Activated CD4-positive, alpha-beta T cell treated with anti-CD3 and anti-CD28 coated beads, Interleukin-2, amount 10 ng/mL, durations not matched to agents 7 days and 5 days (primary cell): Measurements from ENCODE around the gene SLC35F3. TPM values are rescaled to one million over a fixed set of nuclear protein-coding genes. Genes with fewer than 3 reads are reported as not detected.

Experiments used
- CTCF ChIA-PET: fragments of 350-600 bp; sonication (Branson Sonifier 250); formaldehyde crosslinking; loops from one replicate; lab custom pipeline; 2021; ENCODE audit warnings: antibody characterized with exemption; lab: Charles Lee
- POLR2A ChIA-PET: fragments of 350-600 bp; sonication (Branson Sonifier 250); formaldehyde crosslinking; loops from one replicate; lab custom pipeline; 2021; ENCODE audit warnings: antibody characterized with exemption; lab: Charles Lee
- DNase-seq: peaks from one replicate; pipeline ENCODE4 v3.0.0-alpha.2; 2020
- H3K27ac Mint-ChIP-seq: one replicate; pipeline ENCODE4 v1.8.0; 2021; ENCODE audit warnings: mild to moderate bottlenecking, moderate library complexity, mixed read lengths
- H3K27me3 Mint-ChIP-seq: one replicate; pipeline ENCODE4 v1.8.0; 2021; ENCODE audit warnings: mixed read lengths
- H3K36me3 Mint-ChIP-seq: one replicate; pipeline ENCODE4 v1.8.0; 2021; ENCODE audit warnings: low read depth, mixed read lengths
- H3K4me1 Mint-ChIP-seq: one replicate; pipeline ENCODE4 v1.8.0; 2021; ENCODE audit warnings: mixed read lengths
- H3K4me3 Mint-ChIP-seq: one replicate; pipeline ENCODE4 v1.8.0; 2021; ENCODE audit warnings: mild to moderate bottlenecking, moderate library complexity, mixed read lengths
- H3K9me3 Mint-ChIP-seq: one replicate; pipeline ENCODE4 v1.8.0; 2021; ENCODE audit warnings: mixed read lengths
- total RNA-seq, 2 experiments: library from RNA; stranded (reverse); gene quantifications; one replicate each; pipeline ENCODE4 v1.2.3, GENCODE V29; 2021

Gene SLC35F3
- total RNA-seq, 2 experiments from 2014 or later = 5.9 to 6.5 TPM

GRCh38 chr1:234272656-234273312 is 368.3 kb downstream of the SLC35F3 start:
- Mint-ChIP-seq H3K4me3 (no peak overlapping the region), H3K4me1 (peaks cover 28% of the 10 kb centered on the region), H3K27me3 (no peaks in the 10 kb centered on the region), H3K36me3 (peaks cover 8% of the 10 kb centered on the region), H3K27ac (no peak overlapping the region), H3K9me3 (peaks cover 4% of the 10 kb centered on the region)
- ChIA-PET POLR2A (no interaction called here), CTCF (interaction anchor here (2.0 kb wide), 1 partner anchor 37 kb away, joined by 8 read pairs; no protein-coding TSS in a partner anchor)
- DNase-seq = no peak

- Mint-ChIP-seq H3K27ac (no peak overlapping the region), H3K9me3 (no peaks in the 10 kb centered on the region), H3K4me1 (peaks cover 28% of the 10 kb centered on the region), H3K36me3 (peaks cover 10% of the 10 kb centered on the region), H3K4me3 (no peak overlapping the region), H3K27me3 (no peaks in the 10 kb centered on the region)
- CTCF ChIA-PET = interaction anchor here (1.5 kb wide), 1 partner anchor 10 kb away, joined by 3 read pairs; no protein-coding TSS in a partner anchor
- POLR2A ChIA-PET = no interaction called here
- DNase-seq = no peak
Measured at GRCh38 chr1:234273981-234274380, 369.5 kb downstream of the SLC35F3 start.

- Mint-ChIP-seq H3K4me1 (peaks cover 12% of the 10 kb centered on the region), H3K4me3 (no peak overlapping the region), H3K36me3 (peaks cover 7% of the 10 kb centered on the region), H3K27ac (no peak overlapping the region), H3K27me3 (no peaks in the 10 kb centered on the region), H3K9me3 (no peaks in the 10 kb centered on the region)
- ChIA-PET POLR2A (no interaction called here), CTCF (interaction anchor here (1.0 to 2.4 kb wide), 2 partner anchors 29 to 34 kb away, joined by 3 to 12 read pairs; no protein-coding TSS in a partner anchor)
- no peak for DNase-seq
Measured at GRCh38 chr1:234276151-234276788, 371.8 kb downstream of the SLC35F3 start.

- CTCF ChIA-PET = interaction anchor here (1.3 to 2.4 kb wide), 2 partner anchors 33 kb away, joined by 6 to 12 read pairs; no protein-coding TSS in a partner anchor
- no peaks in the 10 kb centered on the region for H3K9me3 Mint-ChIP-seq
- H3K27me3 Mint-ChIP-seq = no peaks in the 10 kb centered on the region
Measured at GRCh38 chr1:234277161-234277868, 372.8 kb downstream of the SLC35F3 start.

GRCh38 chr1:234279021-234279420 is 374.5 kb downstream of the SLC35F3 start:
- H3K27me3 Mint-ChIP-seq = no peaks in the 10 kb centered on the region
- DNase-seq = no peak
- H3K36me3 Mint-ChIP-seq = peaks cover 6% of the 10 kb centered on the region
- H3K9me3 Mint-ChIP-seq = peaks cover 2% of the 10 kb centered on the region
- H3K4me3 Mint-ChIP-seq = no peak overlapping the region
- ChIA-PET POLR2A (no interaction called here), CTCF (interaction anchor here (0.6 to 1.3 kb wide), 3 partner anchors 22 to 133 kb away, joined by 3 to 6 read pairs (median 4); no protein-coding TSS in a partner anchor)
- H3K4me1 Mint-ChIP-seq = no peaks in the 10 kb centered on the region
- no peak overlapping the region for H3K27ac Mint-ChIP-seq

More at GRCh38 chr1:234277161-234277868, 372.8 kb downstream of the SLC35F3 start:
- Mint-ChIP-seq H3K36me3 (peaks cover 7% of the 10 kb centered on the region), H3K4me3 (no peak overlapping the region), H3K4me1 (peaks cover 2% of the 10 kb centered on the region), H3K27ac (no peak overlapping the region)
- POLR2A ChIA-PET = no interaction called here
- no peak for DNase-seq

DNA sequence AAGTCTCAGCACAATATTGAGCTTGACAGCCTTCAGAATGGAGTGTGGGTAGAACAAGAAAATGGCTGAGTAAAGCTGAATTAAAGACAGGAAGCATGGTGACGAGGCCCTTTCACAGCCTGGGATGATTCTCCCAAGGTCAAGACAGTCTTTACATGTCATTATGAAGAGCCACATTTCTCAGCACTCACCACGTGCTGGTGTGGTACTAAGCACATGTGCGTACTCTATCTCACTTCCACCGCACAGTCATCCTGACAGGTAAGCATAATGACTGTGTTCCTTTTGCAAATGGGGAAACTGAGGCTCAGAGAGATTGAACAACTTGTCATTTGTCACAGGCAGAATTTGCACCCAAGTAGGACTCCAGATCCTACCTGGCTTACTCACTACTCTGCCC is 376.0 kb downstream of the SLC35F3 start:
- no peak for DNase-seq
- H3K27ac Mint-ChIP-seq = no peak overlapping the region
- H3K4me3 Mint-ChIP-seq = no peak overlapping the region
- ChIA-PET POLR2A (no interaction called here), CTCF (no interaction called here)
- peaks cover 3% of the 10 kb centered on the region for H3K36me3 Mint-ChIP-seq
- no peaks in the 10 kb centered on the region for H3K27me3 Mint-ChIP-seq
- no peaks in the 10 kb centered on the region for H3K4me1 Mint-ChIP-seq
- peaks cover 2% of the 10 kb centered on the region for H3K9me3 Mint-ChIP-seq

DNA sequence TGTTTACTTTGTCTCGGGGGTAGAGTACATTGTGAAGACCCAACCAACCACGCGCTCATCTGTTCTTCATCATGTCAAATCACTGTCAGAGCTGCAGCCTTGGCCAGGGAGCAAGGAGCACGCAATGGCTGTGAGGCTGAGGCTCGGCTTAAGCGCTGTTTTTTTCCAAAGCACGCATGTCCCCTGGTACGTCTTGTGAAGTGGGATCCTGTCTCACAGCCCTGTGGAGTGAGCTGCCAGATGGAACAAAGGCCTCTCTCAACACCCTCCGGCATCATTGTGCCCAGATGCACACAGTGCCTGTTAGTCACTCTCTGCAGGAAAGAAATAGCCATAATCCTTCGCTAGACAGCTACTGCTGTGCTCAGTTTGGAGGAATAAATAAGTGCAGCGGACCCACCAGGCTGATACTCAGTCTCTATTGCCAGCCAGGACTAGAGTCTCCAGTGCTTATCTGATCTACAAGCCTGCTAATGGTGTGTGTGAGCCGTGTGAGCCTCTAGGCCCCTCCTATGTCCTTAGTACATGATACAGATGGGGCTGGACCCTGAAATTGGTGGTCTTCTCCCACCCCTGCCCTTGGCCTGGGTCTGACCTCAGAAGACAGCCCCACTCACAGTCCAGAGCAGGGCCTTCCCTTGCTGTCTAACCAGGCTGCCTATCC is 377.5 kb downstream of the SLC35F3 start:
- Mint-ChIP-seq H3K27ac (no peak overlapping the region), H3K36me3 (peaks cover 3% of the 10 kb centered on the region), H3K27me3 (no peaks in the 10 kb centered on the region), H3K9me3 (peaks cover 2% of the 10 kb centered on the region), H3K4me3 (no peak overlapping the region), H3K4me1 (no peaks in the 10 kb centered on the region)
- no peak for DNase-seq
- POLR2A ChIA-PET = no interaction called here
- CTCF ChIA-PET = interaction anchor here (1.2 kb wide), 1 partner anchor 28 kb away, joined by 3 read pairs; no protein-coding TSS in a partner anchor

GRCh38 chr1:234286206-234286605 is 381.7 kb downstream of the SLC35F3 start:
- H3K27me3 Mint-ChIP-seq = no peaks in the 10 kb centered on the region
- no peak overlapping the region for H3K27ac Mint-ChIP-seq
- peaks cover 10% of the 10 kb centered on the region for H3K36me3 Mint-ChIP-seq
- POLR2A ChIA-PET = no interaction called here
- no peak overlapping the region for H3K4me3 Mint-ChIP-seq
- CTCF ChIA-PET = interaction anchor here (0.5 to 2.3 kb wide), 2 partner anchors 24 to 840 kb away, joined by 3 to 7 read pairs; no protein-coding TSS in a partner anchor
- no peak for DNase-seq
- H3K4me1 Mint-ChIP-seq = no peaks in the 10 kb centered on the region
- peaks cover 15% of the 10 kb centered on the region for H3K9me3 Mint-ChIP-seq

DNA sequence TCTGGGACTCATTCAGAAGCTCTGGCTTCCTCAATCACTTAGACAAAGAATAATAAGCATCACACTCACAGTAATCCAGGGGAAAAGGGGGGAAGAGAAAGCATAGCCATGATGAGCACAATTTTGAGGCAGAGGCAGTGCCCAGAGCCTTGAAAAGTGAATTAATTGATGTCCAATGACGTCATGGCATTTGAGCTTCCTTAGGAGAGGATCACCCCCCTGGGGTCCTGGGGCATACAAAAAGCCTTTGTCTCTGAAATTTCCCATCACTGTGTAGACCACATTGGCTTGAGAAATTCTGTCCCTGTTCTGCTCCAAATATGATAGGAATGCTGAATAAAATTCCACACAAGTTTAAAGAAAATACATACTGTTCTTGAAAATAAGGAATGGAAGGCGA is 384.5 kb downstream of the SLC35F3 start:
- no peak for DNase-seq
- no peaks in the 10 kb centered on the region for H3K27me3 Mint-ChIP-seq
- peaks cover 10% of the 10 kb centered on the region for H3K36me3 Mint-ChIP-seq
- H3K4me1 Mint-ChIP-seq = no peaks in the 10 kb centered on the region
- no peak overlapping the region for H3K27ac Mint-ChIP-seq
- POLR2A ChIA-PET = no interaction called here
- H3K9me3 Mint-ChIP-seq = peaks cover 13% of the 10 kb centered on the region
- H3K4me3 Mint-ChIP-seq = no peak overlapping the region
- CTCF ChIA-PET = interaction anchor here (2.1 kb wide), 1 partner anchor 18 kb away, joined by 5 read pairs; no protein-coding TSS in a partner anchor

- DNase-seq = no peak
- H3K4me1 Mint-ChIP-seq = no peaks in the 10 kb centered on the region
- H3K27me3 Mint-ChIP-seq = no peaks in the 10 kb centered on the region
- no peak overlapping the region for H3K4me3 Mint-ChIP-seq
- ChIA-PET POLR2A (interaction anchor here (0.6 kb wide), 1 partner anchor 188 kb away, joined by 3 read pairs; no protein-coding TSS in a partner anchor), CTCF (interaction anchor here (0.9 to 2.1 kb wide), 2 partner anchors 17 to 48 kb away, joined by 3 to 5 read pairs; no protein-coding TSS in a partner anchor)
- peaks cover 13% of the 10 kb centered on the region for H3K9me3 Mint-ChIP-seq
- H3K36me3 Mint-ChIP-seq = peaks cover 10% of the 10 kb centered on the region
- no peak overlapping the region for H3K27ac Mint-ChIP-seq
Measured at GRCh38 chr1:234289538-234290305, 385.2 kb downstream of the SLC35F3 start.

DNA sequence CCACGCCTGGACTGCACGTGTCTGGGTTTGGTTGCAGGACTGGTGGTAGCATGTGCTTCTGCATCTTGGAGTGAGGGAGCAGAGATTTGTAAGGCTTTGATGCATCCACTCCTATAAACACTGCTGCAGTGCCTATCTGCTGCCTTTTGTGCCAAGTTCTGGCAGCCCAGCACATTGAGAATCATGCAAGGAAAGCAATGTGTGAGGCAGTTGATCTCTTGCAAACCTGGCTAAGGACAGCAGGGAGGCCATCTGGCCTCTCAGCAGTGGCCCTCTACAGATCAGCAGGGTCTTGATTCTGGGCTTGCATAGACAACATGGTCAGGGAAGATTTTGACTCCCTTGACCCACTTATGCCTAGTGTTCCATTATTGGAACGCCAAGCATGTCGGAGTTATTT is 387.5 kb downstream of the SLC35F3 start:
- CTCF ChIA-PET = interaction anchor here (1.0 kb wide), 2 partner anchors 13 to 35 kb away, joined by 3 read pairs; no protein-coding TSS in a partner anchor
- H3K4me1 Mint-ChIP-seq = no peaks in the 10 kb centered on the region
- H3K27me3 Mint-ChIP-seq = no peaks in the 10 kb centered on the region
- peaks cover 10% of the 10 kb centered on the region for H3K36me3 Mint-ChIP-seq
- DNase-seq = no peak
- H3K27ac Mint-ChIP-seq = no peak overlapping the region
- POLR2A ChIA-PET = no interaction called here
- peaks cover 13% of the 10 kb centered on the region for H3K9me3 Mint-ChIP-seq
- H3K4me3 Mint-ChIP-seq = no peak overlapping the region
